BLaER1 (cell line): Measurements from ENCODE around the gene HNRNPL.
"Not testable (repeated sequence)": the region's sequence is repeated elsewhere in the genome, so short reads cannot be mapped to it uniquely, and the experiment has no call there.

Source experiments
- H3K27ac ChIP-seq: shearing (Covaris generic); formaldehyde crosslinking; 2 replicates; pipeline ENCODE4 v1.8.1; 2022
- H3K27me3 ChIP-seq: shearing (Covaris generic); formaldehyde crosslinking; 2 replicates; pipeline ENCODE4 v1.8.1; 2022
- H3K36me3 ChIP-seq: shearing (Covaris generic); formaldehyde crosslinking; 2 replicates; pipeline ENCODE4 v1.8.1; 2022
- H3K4me1 ChIP-seq: shearing (Covaris generic); formaldehyde crosslinking; 2 replicates; pipeline ENCODE4 v1.8.1; 2022
- H3K4me2 ChIP-seq: shearing (Covaris generic); formaldehyde crosslinking; 2 replicates; pipeline ENCODE4 v1.8.1; 2022
- H3K4me3 ChIP-seq: shearing (Covaris generic); formaldehyde crosslinking; 2 replicates; pipeline ENCODE4 v1.8.1; 2022
- H3K9ac ChIP-seq: shearing (Covaris generic); formaldehyde crosslinking; 2 replicates; pipeline ENCODE4 v1.8.1; 2022
- H3K9me3 ChIP-seq: shearing (Covaris generic); formaldehyde crosslinking; 2 replicates; pipeline ENCODE4 v1.8.1; 2022
- H4K20me1 ChIP-seq: shearing (Covaris generic); formaldehyde crosslinking; 2 replicates; pipeline ENCODE4 v1.8.1; 2022
- Cebpa-rat ChIP-seq: shearing (Covaris generic); IDR thresholded peaks from 2 replicates; pipeline ENCODE4 v1.8.1; 2022

The HNRNPL gene

GRCh38 chr19:38815059-38816001, 34.5 kb downstream of the HNRNPL start:
- Histone ChIP-seq H3K4me3 (no peak overlapping the region), H4K20me1 (peaks cover 11% of the 10 kb centered on the region; the same call in 1 of the 2 replicates), H3K4me1 (peaks cover 8% of the 10 kb centered on the region; the same call in 1 of the 2 replicates), H3K36me3 (peaks cover 52% of the 10 kb centered on the region), H3K9me3 (no peaks in the 10 kb centered on the region), H3K4me2 (no peak overlapping the region), H3K9ac (no peak overlapping the region), H3K27ac (no peak overlapping the region), H3K27me3 (no peaks in the 10 kb centered on the region)
- no peak for TF ChIP-seq Cebpa-rat

- H3K4me3 ChIP-seq, H3K4me1 ChIP-seq, H3K9ac ChIP-seq, H4K20me1 ChIP-seq, H3K4me2 ChIP-seq, H3K27ac ChIP-seq, H3K27me3 ChIP-seq, H3K9me3 ChIP-seq: not testable (repeated sequence)
- peaks cover 47% of the 10 kb centered on the region for H3K36me3 ChIP-seq
Measured at GRCh38 chr19:38813932-38814331, 35.9 kb downstream of the HNRNPL start.

GRCh38 chr19:38813323-38813722, 36.5 kb downstream of the HNRNPL start:
- no peak overlapping the region for H3K4me3 ChIP-seq

GRCh38 chr19:38812841-38813320, 36.9 kb downstream of the HNRNPL start, which contains the start of gene LGALS4:
TSS of gene LGALS4 (minus strand) at chr19:38812945. CDS start at chr19:38812886, 59 bp downstream.
- Histone ChIP-seq H3K9ac (no peak within 1 kb of the TSS), H4K20me1 (no peaks in the 10 kb centered on the region; the same call in 1 of the 2 replicates), H3K4me3 (no peak within 1 kb of the TSS), H3K36me3 (peaks cover 41% of the 10 kb centered on the region), H3K9me3 (peaks cover 7% of the 10 kb centered on the region; the same call in 1 of the 2 replicates), H3K27ac (no peak within 1 kb of the TSS), H3K4me2 (no peak within 1 kb of the TSS), H3K4me1 (no peaks in the 10 kb centered on the region), H3K27me3 (no peaks in the 10 kb centered on the region)
- TF ChIP-seq Cebpa-rat, result no peak

More at GRCh38 chr19:38813323-38813722, 36.5 kb downstream of the HNRNPL start:
- H4K20me1 ChIP-seq, result no peaks in the 10 kb centered on the region; the same call in 1 of the 2 replicates
- H3K27me3 ChIP-seq, result no peaks in the 10 kb centered on the region
- H3K9ac ChIP-seq, result no peak overlapping the region
- H3K4me1 ChIP-seq, result no peaks in the 10 kb centered on the region
- H3K9me3 ChIP-seq, result peaks cover 6% of the 10 kb centered on the region; the same call in 1 of the 2 replicates
- H3K36me3 ChIP-seq, result peaks cover 45% of the 10 kb centered on the region
- no peak overlapping the region for H3K4me2 ChIP-seq
- TF ChIP-seq Cebpa-rat, result no peak
- no peak overlapping the region for H3K27ac ChIP-seq

- Histone ChIP-seq H3K27me3 (no peaks in the 10 kb centered on the region), H3K9me3 (peaks cover 7% of the 10 kb centered on the region; the same call in 1 of the 2 replicates), H3K4me3 (no peak overlapping the region), H3K4me2 (no peak overlapping the region), H4K20me1 (no peaks in the 10 kb centered on the region), H3K9ac (no peak overlapping the region), H3K27ac (no peak overlapping the region), H3K4me1 (peaks cover 6% of the 10 kb centered on the region), H3K36me3 (peaks cover 34% of the 10 kb centered on the region)
- TF ChIP-seq Cebpa-rat, result no peak
Measured at GRCh38 chr19:38812009-38812840, 37.6 kb downstream of the HNRNPL start.

- H3K4me1 ChIP-seq, result peaks cover 19% of the 10 kb centered on the region
- no peak for TF ChIP-seq Cebpa-rat
- H3K4me3 ChIP-seq, result no peak overlapping the region
- H3K27me3 ChIP-seq, result no peaks in the 10 kb centered on the region
- no peak overlapping the region for H3K9ac ChIP-seq
- H3K4me2 ChIP-seq, result no peak overlapping the region
- H3K36me3 ChIP-seq, result peaks cover 9% of the 10 kb centered on the region
- H3K9me3 ChIP-seq, result peaks cover 7% of the 10 kb centered on the region; the same call in 1 of the 2 replicates
- H4K20me1 ChIP-seq, result no peaks in the 10 kb centered on the region
- H3K27ac ChIP-seq, result no peak overlapping the region
Measured at GRCh38 chr19:38809592-38810252, 40.1 kb downstream of the HNRNPL start.

- Histone ChIP-seq H3K36me3 (peaks cover 4% of the 10 kb centered on the region; the same call in 1 of the 2 replicates), H3K9ac (no peak overlapping the region), H3K4me2 (no peak overlapping the region), H3K4me1 (peaks cover 19% of the 10 kb centered on the region), H3K27me3 (no peaks in the 10 kb centered on the region), H3K9me3 (peaks cover 7% of the 10 kb centered on the region; the same call in 1 of the 2 replicates), H3K27ac (no peak overlapping the region), H4K20me1 (no peaks in the 10 kb centered on the region), H3K4me3 (no peak overlapping the region)
- no peak for TF ChIP-seq Cebpa-rat
Measured at GRCh38 chr19:38808741-38809140, 41.0 kb downstream of the HNRNPL start.

GRCh38 chr19:38807374-38808098, 42.2 kb downstream of the HNRNPL start:
- not testable (repeated sequence) for H4K20me1 ChIP-seq, H3K36me3 ChIP-seq, H3K27ac ChIP-seq, H3K4me2 ChIP-seq, H3K9ac ChIP-seq, H3K27me3 ChIP-seq, H3K9me3 ChIP-seq, H3K4me3 ChIP-seq
- H3K4me1 ChIP-seq, result peaks cover 19% of the 10 kb centered on the region
